Mesodermal cell (in vitro differentiated cells): Measurements from ENCODE around the gene WBP2NL.

Experiments
- H3K27ac ChIP-seq: 2 replicates; pipeline ENCODE4 v1.7.0; 2013; ENCODE audit warnings: mild to moderate bottlenecking, low read depth, low read length, moderate library complexity; ENCODE audit not compliant: severe bottlenecking
- H3K36me3 ChIP-seq: 2 replicates; pipeline ENCODE4 v1.7.1; 2013; ENCODE audit warnings: mild to moderate bottlenecking, low read length, moderate library complexity; ENCODE audit not compliant: control insufficient read depth, insufficient read depth
- H3K4me1 ChIP-seq: one replicate; pipeline ENCODE4 v1.7.1; 2013; ENCODE audit warnings: mild to moderate bottlenecking, low read length; ENCODE audit not compliant: insufficient read depth, control insufficient read depth, poor library complexity, severe bottlenecking
- H3K4me3 ChIP-seq: 2 replicates; pipeline ENCODE4 v1.7.0; 2013; ENCODE audit warnings: low read length, control low read depth, mild to moderate bottlenecking; ENCODE audit not compliant: insufficient read depth, poor library complexity, severe bottlenecking; ENCODE audit errors: extremely low read depth
- H3K9me3 ChIP-seq: 2 replicates; pipeline ENCODE4 v1.7.1; 2013; ENCODE audit warnings: mild to moderate bottlenecking, low read length, moderate library complexity; ENCODE audit not compliant: control insufficient read depth
- WGBS, 2 experiments: methylation state at CpG; one replicate each; pipeline ENCODE4 v1.1.5; 2013; ENCODE audit warnings: missing lambda C conversion rate in 2 of 2; ENCODE audit not compliant: insufficient coverage in 2 of 2; 5-methylcytosine and 5-hydroxymethylcytosine counted together

WBP2NL gene

GRCh38 chr22:41966607-41967240 lies 31.9 kb upstream of the WBP2NL start:
- H3K27ac ChIP-seq = peak overlapping the region; percentile 6
- WGBS, 2 experiments = 58 to 60% methylated on average over 5 to 6 of the region's 8 CpGs

DNA sequence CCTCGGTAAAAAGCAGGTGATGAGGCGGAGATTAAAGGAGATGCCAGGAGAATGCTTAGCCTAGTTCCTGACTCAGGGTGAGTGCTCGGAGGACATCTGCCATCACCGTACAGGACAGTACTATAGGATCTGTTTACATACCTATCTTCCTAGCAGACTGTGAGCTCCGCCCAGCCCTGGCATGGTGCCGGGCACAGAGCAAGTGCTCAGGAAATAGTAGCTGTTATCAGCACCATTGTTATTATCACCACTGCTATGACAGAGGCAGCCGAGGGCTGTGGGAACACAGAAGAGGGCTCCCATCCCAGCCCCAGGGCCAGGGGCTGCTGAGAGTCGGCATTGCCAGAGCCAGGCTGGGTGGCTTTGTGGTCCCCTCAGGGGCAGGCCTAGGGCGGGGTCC lies 30.0 kb upstream of the WBP2NL start:
- peaks cover 10% of the 10 kb centered on the region for H3K4me1 ChIP-seq
- WGBS, 2 experiments = 79 to 82% methylated on average over 6 to 9 of the region's 9 CpGs
- no peak overlapping the region for H3K27ac ChIP-seq
- H3K4me3 ChIP-seq = no peak overlapping the region
- H3K9me3 ChIP-seq = peaks cover 4% of the 10 kb centered on the region
- no peaks in the 10 kb centered on the region for H3K36me3 ChIP-seq

More at GRCh38 chr22:41966607-41967240, 31.9 kb upstream of the WBP2NL start:
- Histone ChIP-seq H3K4me3 (no peak overlapping the region), H3K36me3 (no peaks in the 10 kb centered on the region), H3K9me3 (peaks cover 4% of the 10 kb centered on the region), H3K4me1 (peaks cover 10% of the 10 kb centered on the region)

DNA sequence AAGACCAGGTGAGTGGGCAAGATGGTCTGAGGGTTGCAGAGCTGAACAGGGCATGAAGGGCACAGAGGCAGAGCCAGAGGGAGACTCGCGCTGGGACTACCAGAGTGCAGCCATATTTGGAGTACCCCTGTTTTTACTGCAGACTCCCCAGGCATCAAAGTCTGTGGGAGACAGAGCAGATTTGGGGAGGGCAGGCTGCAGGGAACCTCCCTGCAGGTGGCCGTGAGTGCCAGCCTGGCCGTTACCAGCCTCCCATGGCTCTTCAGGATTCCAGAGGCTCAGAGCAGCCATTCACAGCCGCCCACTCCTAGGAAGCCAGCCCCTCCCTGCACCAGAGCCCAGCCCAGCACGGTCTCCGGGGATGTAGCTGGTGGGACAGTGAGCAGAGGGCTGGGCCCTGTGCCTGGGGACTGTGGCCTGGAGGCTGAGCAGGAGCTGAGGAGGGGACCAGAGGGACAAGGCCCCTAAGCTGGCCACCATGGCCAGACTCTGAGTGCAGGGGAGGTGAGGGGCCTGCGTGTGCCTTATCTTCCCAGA lies 29.4 kb upstream of the WBP2NL start, which contains the start of gene SEPTIN3:
Gene SEPTIN3, plus strand, starts transcription at position 334 of the 537 bp plus-strand sequence. CDS start 2,050 bp downstream, outside the sequence.
- 57 to 87% methylated on average over 3 to 5 of the region's 8 CpGs for WGBS, 2 experiments
- Histone ChIP-seq H3K36me3 (no peaks in the 10 kb centered on the region), H3K9me3 (peaks cover 4% of the 10 kb centered on the region)

DNA sequence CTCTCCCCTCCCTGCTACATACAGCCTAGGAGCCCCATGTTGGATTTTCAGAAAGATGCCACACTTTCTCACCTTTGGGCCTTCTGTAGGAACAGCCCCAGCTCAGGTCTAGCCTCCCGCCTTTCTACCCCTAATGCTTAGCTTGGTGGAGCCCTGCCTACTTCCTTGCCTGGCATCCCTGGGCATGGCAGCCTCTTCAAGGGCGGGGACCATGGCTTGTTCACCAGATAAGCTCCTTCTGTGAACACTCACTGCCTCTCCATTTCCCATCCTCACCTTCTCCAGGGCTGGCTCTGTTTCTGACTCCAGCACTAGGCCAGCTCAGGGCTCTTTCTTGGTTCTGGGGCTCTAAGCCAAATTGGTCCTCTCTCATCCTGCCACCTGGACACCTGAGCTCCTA lies 28.0 kb upstream of the WBP2NL start:
- Histone ChIP-seq H3K4me1 (peaks cover 10% of the 10 kb centered on the region), H3K4me3 (no peak overlapping the region), H3K9me3 (no peaks in the 10 kb centered on the region), H3K36me3 (no peaks in the 10 kb centered on the region), H3K27ac (no peak overlapping the region)
- WGBS, 2 experiments = 100% methylated on average over 2 of the region's 2 CpGs

More for the DNA sequence above, 29.4 kb upstream of the WBP2NL start, which contains the start of gene SEPTIN3:
- Histone ChIP-seq H3K27ac (no peak within 1 kb of the TSS), H3K4me3 (no peak within 1 kb of the TSS), H3K4me1 (peaks cover 10% of the 10 kb centered on the region)

- Histone ChIP-seq H3K4me1 (peaks cover 12% of the 10 kb centered on the region), H3K9me3 (no peaks in the 10 kb centered on the region), H3K27ac (no peak overlapping the region), H3K36me3 (no peaks in the 10 kb centered on the region), H3K4me3 (no peak overlapping the region)
- 91 to 96% methylated on average over 4 to 9 of the region's 11 CpGs for WGBS, 2 experiments
Observed at GRCh38 chr22:41971431-41971830, 27.2 kb upstream of the WBP2NL start.

DNA sequence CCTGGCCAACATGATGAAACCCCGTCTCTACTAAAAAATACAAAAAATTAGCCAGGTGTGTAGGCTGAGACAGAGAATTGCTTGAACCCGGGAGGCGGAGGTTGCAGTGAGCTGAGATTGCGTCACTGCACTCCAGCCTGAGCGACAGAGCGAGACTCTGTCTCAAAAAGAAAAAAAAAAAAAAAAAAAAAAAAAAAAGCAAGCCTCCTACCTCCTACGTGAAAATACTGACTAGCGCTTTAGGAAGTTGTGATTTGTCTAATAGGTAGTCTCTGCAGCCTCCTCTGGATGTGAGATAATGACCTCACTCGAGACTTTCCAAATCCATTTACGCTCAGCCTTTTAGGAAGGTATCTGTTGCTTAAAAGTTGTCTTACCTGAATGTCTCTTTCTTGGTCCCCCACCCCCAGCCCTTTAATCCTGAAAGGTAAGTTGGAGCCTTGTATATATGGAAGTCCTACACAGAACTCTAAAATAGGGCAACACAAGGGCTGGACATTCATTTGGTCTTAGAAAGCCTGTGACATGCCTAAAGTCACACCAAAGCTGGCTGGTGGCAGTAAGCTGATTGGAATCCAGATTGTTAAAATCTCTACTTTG lies 23.8 kb upstream of the WBP2NL start:
- H3K36me3 ChIP-seq = no peaks in the 10 kb centered on the region
- H3K4me3 ChIP-seq = no peak overlapping the region
- H3K9me3 ChIP-seq = no peaks in the 10 kb centered on the region
- WGBS, 2 experiments = 83% methylated on average over 2 of the region's 10 CpGs; no CpG with 5 or more reads in 1 of the 2 experiments
- peaks cover 5% of the 10 kb centered on the region for H3K4me1 ChIP-seq
- no peak overlapping the region for H3K27ac ChIP-seq

DNA sequence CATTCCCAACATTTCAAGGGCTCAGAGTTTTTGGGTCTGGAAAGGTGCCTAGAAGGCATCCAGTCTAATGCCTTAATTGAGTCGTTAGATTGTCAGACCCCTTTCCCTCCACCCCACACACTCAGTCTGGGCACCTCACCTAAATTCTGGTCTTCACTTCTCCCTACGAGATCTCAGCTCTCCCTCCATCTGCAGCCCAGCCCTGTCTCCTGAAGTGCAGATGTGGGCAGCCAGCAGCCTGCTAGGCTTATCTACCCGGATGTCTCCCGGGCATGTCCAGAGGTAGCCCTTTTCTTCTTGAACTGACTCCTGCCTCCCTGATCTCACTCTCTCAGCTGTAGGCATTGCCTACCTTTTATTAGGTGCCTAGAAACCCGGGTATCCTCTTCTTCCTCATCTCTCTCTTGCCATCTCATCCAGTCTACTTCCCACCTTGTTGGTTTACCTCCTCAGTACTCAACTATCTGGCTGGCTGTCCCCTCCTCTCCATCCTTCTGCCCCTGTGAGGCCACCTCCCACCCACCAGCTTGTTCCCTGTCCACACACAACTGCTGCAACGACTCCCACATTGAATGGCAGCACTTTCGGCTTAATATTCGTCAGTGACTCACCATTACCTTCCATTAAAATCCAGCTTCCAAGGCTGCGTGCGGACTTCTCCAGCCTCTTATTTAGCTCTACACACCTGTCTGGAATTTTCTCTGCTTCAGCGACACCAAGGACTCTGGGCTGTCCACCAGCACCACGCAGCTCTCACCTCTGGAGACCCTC lies 23.1 kb upstream of the WBP2NL start:
- 75 to 77% methylated on average over 11 to 12 of the region's 12 CpGs for WGBS, 2 experiments
- Histone ChIP-seq H3K27ac (no peak overlapping the region), H3K36me3 (no peaks in the 10 kb centered on the region), H3K9me3 (no peaks in the 10 kb centered on the region), H3K4me3 (no peak overlapping the region), H3K4me1 (peaks cover 5% of the 10 kb centered on the region)

DNA sequence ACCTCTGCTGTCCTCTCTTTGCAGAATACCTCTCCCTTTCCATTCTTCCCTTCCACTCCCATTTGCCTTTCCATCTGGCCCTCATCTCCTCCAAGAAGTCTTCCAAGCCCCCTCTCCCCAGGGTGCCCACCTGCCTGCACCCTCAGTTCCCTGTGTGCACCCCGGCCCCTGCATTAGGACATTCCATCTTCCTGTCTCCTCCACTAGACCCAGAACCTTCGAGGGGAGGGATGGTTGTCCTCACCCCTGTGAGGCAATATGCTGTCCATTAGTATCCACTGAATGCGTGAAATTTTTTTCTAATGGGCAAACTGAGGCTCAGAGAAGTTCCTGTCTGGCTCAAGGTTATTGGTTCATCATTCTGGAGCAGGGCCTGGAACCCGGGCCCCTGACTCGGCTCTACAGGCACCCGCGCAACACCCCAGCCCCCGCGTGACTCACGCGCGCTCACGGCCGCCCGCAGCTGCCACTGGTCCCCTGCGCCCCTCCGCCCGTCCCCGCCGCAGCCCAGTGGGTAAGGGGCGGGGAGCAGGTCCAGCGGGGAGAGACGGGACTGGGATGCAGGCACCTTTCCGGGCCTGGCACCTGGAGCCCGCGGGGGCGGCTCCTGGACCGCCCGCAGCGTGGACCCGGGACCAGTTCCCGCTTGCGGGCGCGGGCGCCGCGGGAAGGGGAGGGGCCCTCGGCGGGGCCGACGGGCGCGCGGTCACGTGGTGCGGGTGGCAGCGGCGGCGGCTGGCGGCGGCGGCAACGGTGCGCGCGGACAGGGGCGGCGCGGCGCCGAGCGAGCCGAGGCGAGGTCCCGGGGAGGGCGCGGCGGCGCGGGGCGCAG lies 22.3 kb upstream of the WBP2NL start:
- WGBS, 2 experiments = 4 to 7% methylated on average over 11 to 34 of the region's 72 CpGs
- no peak overlapping the region for H3K27ac ChIP-seq
- no peaks in the 10 kb centered on the region for H3K36me3 ChIP-seq
- no peaks in the 10 kb centered on the region for H3K9me3 ChIP-seq
- peaks cover 5% of the 10 kb centered on the region for H3K4me1 ChIP-seq
- H3K4me3 ChIP-seq = peak overlapping the region; percentile 46

GRCh38 chr22:41976961-41977566 lies 21.5 kb upstream of the WBP2NL start:
- WGBS, 2 experiments = 6% methylated on average over 41 to 42 of the region's 46 CpGs
- no peaks in the 10 kb centered on the region for H3K9me3 ChIP-seq
- peaks cover 5% of the 10 kb centered on the region for H3K4me1 ChIP-seq
- H3K27ac ChIP-seq = no peak overlapping the region
- peak overlapping the region; percentile 37 for H3K4me3 ChIP-seq
- no peaks in the 10 kb centered on the region for H3K36me3 ChIP-seq

GRCh38 chr22:41978732-41979131 lies 19.9 kb upstream of the WBP2NL start:
- no peaks in the 10 kb centered on the region for H3K9me3 ChIP-seq
- no peak overlapping the region for H3K27ac ChIP-seq
- no peaks in the 10 kb centered on the region for H3K36me3 ChIP-seq
- 100% methylated on average over 1 of the region's 1 CpG; no CpG with 5 or more reads in 1 of the 2 experiments for WGBS, 2 experiments
- H3K4me1 ChIP-seq = peaks cover 5% of the 10 kb centered on the region
- no peak overlapping the region for H3K4me3 ChIP-seq
